ENCODE results near the gene ZNF837. TPM values are rescaled to one million over a fixed set of nuclear protein-coding genes. Genes with fewer than 3 reads are reported as not detected.

ZNF837 gene
- total and polyA plus RNA-seq, 2 of the 13 experiments (the other 11 are each of a cell fraction or from before 2014, with no cell fraction given) = 0.29 to 1.3 TPM

DNA sequence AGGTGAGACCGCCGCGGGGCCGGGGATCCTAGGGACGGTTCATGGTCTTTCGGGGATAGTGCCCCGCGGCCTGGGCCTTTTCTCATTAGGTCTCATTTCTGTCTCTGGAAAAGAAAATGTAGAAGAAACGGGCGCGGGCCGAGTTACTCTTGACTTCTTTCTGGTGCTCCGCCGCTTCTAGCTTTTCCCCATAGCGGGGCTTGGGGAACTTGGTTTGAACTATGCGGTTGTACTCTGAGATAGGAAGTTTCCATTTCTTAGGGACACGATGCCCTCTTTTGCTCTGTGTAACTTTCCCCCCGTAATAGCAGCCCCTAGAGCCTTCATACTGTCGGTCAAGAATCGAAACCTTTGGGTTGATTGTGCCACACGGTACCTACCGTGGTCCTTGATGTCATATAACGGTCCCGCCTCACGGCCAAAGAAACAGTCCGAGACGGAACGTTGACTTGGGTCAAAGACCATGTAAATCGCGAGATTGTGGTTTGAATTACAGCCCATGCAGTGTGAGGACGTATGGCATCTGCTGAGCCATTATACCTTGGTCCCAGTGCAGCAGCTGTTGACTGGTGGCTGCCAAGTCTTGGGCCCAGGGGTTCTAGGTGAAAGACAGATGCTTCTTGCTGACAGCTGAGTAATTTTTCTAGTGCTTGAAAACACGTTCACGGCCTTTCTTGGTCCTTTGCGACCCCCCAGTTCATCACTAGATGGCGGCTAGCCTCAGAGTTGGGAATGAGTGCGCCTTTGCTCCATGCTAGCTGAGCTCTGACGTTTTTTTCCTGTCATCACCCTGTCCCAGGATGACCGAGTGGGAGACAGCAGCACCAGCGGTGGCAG lies 6.7 kb upstream of the ZNF837 start:
- ChIA-PET CTCF (ENCODE audit: low intra/inter-chr PET ratio, low total read pairs) (no interaction called here), POLR2A (interaction anchor here (0.8 to 4.6 kb wide), 6 partner anchors 20 to 111 kb away, joined by 3 to 19 read pairs (median 3); partner anchors contain the start of genes ZNF497, ZNF584 and ZSCAN22)
- no peak; the same call in 2 of the 3 replicates for ATAC-seq
- peaks cover 0 to 35% of the 10 kb centered on the region in 2 experiments; a peak in 3 of 5 replicates for H3K36me3 ChIP-seq (replicated peaks in 1 of 2; ENCODE audit: control insufficient read depth in 1 of 2, insufficient read depth in 2 of 2, low read length in 2 of 2)
- H4K20me1 ChIP-seq (ENCODE audit: insufficient read depth, low read length) = peaks cover 35% of the 10 kb centered on the region
- intact Hi-C loops (cut with micrococcal nuclease; ENCODE audit: unreplicated experiment) = loop anchor here (2.0 to 5.0 kb wide), 2 partner anchors 13 to 205 kb away; partner anchors contain the start of gene ZNF274
- H3K4me1 ChIP-seq (ENCODE audit: insufficient read depth, low read length) = peaks cover 47% of the 10 kb centered on the region
- no peaks in the 10 kb centered on the region for H3K9me3 ChIP-seq (ENCODE audit: low read length)
- H3K4me3 ChIP-seq (replicated peaks in 1 of 3; ENCODE audit: insufficient read depth in 1 of 3, low read depth in 2 of 3, low read length in 3 of 3) = peak overlapping the region; percentile 83 to 98 (median 92)
- H3K9ac ChIP-seq (ENCODE audit: insufficient read depth, low read depth, low read length) = peak overlapping the region; percentile 97
- DNase-seq (ENCODE audit: low spot score) = no peak
- no peaks in the 10 kb centered on the region; a peak in 1 of 5 replicates for H3K27me3 ChIP-seq (ENCODE audit: control insufficient read depth in 1 of 2, insufficient read depth in 2 of 2, low read length in 2 of 2)
- no peak overlapping the region for H2AFZ ChIP-seq (ENCODE audit: low read length)
- H3K4me2 ChIP-seq (ENCODE audit: low read depth, low read length) = peak overlapping the region; percentile 99
- peaks cover 46% of the 10 kb centered on the region for H3K79me2 ChIP-seq (ENCODE audit: insufficient read depth, low read length)
- whole genome bisulfite sequencing (ENCODE audit: low lambda C conversion rate) = 5% methylated on average over 32 of the region's 39 CpGs
- H3K27ac ChIP-seq (ENCODE audit: extremely low read length, insufficient read depth, low read length) = peak overlapping the region; percentile 99
- in situ Hi-C loops (cut with HindIII; ENCODE audit: extremely low pct_ligation_motif_present, low pct_unique_long_range_greater_than_20kb) = no loop called here
- no peak for FAIRE-seq
- BruUV-seq (replicated peaks) = TSS peak; percentile 78
- TF ChIP-seq SAP130 (CRISPR knock-in tag; IDR thresholded peaks at IDR 0.05; ENCODE audit: low read depth) = peak; percentile 37; the same call in 1 of the 2 replicates
- TF ChIP-seq, protein P1, sequence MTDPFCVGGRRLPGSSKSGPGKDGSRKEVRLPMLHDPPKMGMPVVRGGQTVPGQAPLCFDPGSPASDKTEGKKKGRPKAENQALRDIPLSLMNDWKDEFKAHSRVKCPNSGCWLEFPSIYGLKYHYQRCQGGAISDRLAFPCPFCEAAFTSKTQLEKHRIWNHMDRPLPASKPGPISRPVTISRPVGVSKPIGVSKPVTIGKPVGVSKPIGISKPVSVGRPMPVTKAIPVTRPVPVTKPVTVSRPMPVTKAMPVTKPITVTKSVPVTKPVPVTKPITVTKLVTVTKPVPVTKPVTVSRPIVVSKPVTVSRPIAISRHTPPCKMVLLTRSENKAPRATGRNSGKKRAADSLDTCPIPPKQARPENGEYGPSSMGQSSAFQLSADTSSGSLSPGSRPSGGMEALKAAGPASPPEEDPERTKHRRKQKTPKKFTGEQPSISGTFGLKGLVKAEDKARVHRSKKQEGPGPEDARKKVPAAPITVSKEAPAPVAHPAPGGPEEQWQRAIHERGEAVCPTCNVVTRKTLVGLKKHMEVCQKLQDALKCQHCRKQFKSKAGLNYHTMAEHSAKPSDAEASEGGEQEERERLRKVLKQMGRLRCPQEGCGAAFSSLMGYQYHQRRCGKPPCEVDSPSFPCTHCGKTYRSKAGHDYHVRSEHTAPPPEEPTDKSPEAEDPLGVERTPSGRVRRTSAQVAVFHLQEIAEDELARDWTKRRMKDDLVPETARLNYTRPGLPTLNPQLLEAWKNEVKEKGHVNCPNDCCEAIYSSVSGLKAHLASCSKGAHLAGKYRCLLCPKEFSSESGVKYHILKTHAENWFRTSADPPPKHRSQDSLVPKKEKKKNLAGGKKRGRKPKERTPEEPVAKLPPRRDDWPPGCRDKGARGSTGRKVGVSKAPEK (CRISPR knock-in tag; IDR thresholded peaks at IDR 0.05; ENCODE audit: borderline replicate concordance) = no peak
- no peak for TF ChIP-seq MZF1 (CRISPR knock-in tag; IDR thresholded peaks at IDR 0.05; ENCODE audit: borderline replicate concordance)
- TF ChIP-seq ZFY (CRISPR knock-in tag; IDR thresholded peaks at IDR 0.05) = no peak
- no peak for TF ChIP-seq ZNF546 (CRISPR knock-in tag; conservative IDR thresholded peaks at IDR 0.05)
- no peak for TF ChIP-seq STAT6 (CRISPR knock-in tag; IDR thresholded peaks at IDR 0.05; ENCODE audit: borderline replicate concordance)
- TF ChIP-seq, protein P2, sequence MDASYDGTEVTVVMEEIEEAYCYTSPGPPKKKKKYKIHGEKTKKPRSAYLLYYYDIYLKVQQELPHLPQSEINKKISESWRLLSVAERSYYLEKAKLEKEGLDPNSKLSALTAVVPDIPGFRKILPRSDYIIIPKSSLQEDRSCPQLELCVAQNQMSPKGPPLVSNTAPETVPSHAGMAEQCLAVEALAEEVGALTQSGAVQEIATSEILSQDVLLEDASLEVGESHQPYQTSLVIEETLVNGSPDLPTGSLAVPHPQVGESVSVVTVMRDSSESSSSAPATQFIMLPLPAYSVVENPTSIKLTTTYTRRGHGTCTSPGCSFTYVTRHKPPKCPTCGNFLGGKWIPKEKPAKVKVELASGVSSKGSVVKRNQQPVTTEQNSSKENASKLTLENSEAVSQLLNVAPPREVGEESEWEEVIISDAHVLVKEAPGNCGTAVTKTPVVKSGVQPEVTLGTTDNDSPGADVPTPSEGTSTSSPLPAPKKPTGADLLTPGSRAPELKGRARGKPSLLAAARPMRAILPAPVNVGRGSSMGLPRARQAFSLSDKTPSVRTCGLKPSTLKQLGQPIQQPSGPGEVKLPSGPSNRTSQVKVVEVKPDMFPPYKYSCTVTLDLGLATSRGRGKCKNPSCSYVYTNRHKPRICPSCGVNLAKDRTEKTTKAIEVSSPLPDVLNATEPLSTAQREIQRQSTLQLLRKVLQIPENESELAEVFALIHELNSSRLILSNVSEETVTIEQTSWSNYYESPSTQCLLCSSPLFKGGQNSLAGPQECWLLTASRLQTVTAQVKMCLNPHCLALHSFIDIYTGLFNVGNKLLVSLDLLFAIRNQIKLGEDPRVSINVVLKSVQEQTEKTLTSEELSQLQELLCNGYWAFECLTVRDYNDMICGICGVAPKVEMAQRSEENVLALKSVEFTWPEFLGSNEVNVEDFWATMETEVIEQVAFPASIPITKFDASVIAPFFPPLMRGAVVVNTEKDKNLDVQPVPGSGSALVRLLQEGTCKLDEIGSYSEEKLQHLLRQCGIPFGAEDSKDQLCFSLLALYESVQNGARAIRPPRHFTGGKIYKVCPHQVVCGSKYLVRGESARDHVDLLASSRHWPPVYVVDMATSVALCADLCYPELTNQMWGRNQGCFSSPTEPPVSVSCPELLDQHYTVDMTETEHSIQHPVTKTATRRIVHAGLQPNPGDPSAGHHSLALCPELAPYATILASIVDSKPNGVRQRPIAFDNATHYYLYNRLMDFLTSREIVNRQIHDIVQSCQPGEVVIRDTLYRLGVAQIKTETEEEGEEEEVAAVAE (CRISPR knock-in tag; IDR thresholded peaks at IDR 0.05; ENCODE audit: borderline replicate concordance) = peak; percentile 17; the same call in 1 of the 2 replicates
- 0 out of 2 replicates have a peak, but pooled peaks have one; percentile 11 for TF ChIP-seq MEIS2 (CRISPR knock-in tag; IDR thresholded peaks at IDR 0.05)
- TF ChIP-seq ZNF703 (CRISPR knock-in tag; IDR thresholded peaks at IDR 0.05; ENCODE audit: borderline replicate concordance) = no peak
- no peak for TF ChIP-seq HMG20A (CRISPR knock-in tag; IDR thresholded peaks at IDR 0.05; ENCODE audit: borderline replicate concordance)
- TF ChIP-seq NR2C2 (CRISPR knock-in tag; IDR thresholded peaks at IDR 0.05; ENCODE audit: borderline replicate concordance) = peak; percentile 77
- 0 out of 2 replicates have a peak, but pooled peaks have one; percentile 1 for TF ChIP-seq ZNF317 (CRISPR knock-in tag; IDR thresholded peaks at IDR 0.05)
